GM19043 (cell line): ENCODE measurements around the gene PCDH15.
"Not testable (repeated sequence)": the region's sequence is repeated elsewhere in the genome, so short reads cannot be mapped to it uniquely, and the experiment has no call there.

Source experiments
- ATAC-seq: cut with Tn5 transposase; IDR thresholded peaks from one replicate; pipeline ENCODE4 v1.9.1; 2021; ENCODE audit warnings: low read depth; ENCODE audit not compliant: unreplicated experiment

Gene PCDH15

DNA sequence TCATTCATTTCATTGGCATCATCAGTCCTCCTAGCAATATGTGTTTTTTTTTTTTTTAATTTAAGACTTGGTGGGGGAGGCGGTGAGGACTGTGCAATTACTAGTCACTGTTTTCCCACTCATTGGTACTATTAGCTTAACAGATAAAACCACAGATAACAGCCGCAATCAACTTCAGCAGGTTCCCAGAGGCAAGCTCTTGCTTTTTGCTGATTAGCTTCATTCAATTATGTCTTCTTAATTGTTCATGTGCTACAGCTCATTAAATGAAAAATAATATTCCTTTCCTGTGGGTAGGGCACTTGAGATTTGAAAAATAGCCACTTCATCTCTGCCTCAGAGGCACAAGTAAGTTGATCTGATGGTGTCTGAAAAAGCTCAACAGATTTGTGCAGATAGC, 215.5 kb downstream of the PCDH15 start:
- no peak for ATAC-seq

DNA sequence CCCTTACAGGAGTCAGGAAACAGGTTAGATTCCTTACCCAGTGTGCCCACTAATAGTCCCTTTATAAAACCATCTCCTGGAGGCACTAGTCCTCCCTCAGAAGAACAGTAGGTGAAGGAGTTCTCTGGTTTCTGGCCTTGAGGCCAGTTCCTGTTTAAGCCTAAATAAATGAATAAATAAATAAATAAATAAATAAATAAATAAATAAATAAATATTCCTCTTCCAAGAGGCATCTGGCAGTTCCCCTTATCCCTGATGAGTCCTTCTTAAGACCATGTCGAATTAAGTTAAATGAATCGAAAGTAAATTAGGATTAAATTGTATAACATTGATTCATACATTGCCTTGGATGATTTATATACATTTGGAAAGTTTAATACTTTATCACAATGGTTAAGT, 223.3 kb downstream of the PCDH15 start:
- no peak for ATAC-seq

DNA sequence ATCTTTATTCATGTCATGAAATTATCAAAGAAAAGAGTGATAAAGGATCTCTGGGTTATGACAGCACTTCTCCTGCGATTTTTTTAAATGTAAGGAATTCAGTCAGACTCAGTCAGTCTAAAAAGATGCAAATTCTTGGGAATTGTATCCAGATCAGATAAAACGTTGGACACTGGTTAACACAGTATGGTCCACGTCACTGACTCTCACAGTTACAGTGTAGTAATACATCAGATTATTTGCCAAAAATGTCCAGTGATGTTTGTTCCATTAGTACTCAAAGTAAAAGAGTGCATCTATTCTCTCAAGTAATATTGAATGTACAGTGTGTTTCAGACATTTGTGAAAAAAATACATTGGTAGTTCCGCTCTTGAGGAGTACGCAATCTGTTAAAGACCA, 224.5 kb downstream of the PCDH15 start:
- no peak for ATAC-seq

DNA sequence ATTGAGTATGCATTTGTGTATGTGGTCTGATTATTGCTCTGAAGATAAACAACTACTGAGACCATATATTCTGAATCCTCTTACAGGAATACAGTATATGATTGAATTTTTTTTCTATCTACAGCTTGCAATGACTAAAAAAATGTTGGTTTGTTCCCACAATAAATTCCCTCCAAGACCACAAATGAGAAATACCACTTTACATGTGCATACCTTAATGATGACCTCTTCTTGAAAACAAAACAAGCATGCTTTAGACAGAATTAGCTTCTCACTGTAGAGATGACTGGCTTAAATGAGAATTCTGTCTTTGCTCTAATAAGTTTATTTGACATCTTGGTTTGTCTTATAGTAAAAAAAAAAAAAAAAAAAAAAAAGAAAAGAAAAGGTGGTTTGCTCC, 241.5 kb downstream of the PCDH15 start:
- ATAC-seq = no peak

DNA sequence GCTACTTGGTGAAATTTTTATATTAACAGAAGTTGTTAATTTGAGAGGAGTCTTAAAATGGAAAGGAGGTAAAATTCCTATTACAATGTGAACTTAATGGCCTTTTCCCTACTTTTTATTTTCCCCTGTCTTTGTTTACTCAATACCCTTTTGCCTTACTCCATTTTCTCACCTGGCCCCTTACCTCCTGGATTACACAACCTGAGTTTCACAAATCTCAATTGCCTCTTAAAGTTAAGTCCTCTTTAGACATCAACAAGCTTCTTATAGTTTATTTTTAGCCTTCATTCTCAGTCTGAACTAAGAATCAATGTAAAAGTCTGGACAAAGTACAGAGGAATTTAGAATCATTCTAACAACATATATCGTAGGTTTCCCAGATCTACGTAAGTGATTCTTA, 247.0 kb downstream of the PCDH15 start:
- ATAC-seq = no peak

DNA sequence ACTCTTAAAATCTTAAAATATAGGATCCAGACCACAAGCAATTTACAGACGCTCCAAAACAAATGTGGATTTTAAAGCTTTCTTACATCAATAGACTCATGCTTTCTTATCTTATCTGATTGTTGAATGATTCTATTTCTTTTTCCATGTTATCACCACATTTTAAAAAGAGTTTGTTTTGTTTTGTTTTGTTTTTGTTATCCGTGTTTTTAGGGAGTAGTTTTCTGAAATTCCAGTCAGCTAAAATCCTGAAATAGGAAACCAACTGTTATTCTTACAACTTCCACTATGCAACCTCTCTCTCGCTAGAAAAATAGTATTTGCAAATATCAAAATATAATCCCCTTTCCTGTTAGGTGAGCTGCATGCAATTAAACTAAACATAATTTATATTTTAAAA, 251.0 kb downstream of the PCDH15 start:
- ATAC-seq = no peak

DNA sequence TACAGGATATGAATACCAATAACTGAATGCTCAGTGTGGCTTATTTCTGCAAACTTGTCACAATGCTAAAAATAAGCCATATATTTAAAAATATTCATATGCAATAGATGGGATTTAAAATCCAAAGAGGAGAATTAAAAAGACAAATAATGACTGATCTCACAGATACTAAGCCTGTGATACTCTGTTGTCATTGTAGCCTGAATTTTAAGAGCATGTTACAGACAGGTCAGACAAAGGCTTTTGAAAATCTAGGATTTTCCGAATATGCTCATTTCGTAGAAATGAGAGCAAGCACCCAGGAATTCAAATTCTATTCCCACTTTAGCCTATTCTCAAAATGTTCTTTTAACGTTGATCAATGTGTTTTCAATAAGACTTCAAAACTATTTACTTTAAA, 269.7 kb downstream of the PCDH15 start:
- ATAC-seq = no peak

DNA sequence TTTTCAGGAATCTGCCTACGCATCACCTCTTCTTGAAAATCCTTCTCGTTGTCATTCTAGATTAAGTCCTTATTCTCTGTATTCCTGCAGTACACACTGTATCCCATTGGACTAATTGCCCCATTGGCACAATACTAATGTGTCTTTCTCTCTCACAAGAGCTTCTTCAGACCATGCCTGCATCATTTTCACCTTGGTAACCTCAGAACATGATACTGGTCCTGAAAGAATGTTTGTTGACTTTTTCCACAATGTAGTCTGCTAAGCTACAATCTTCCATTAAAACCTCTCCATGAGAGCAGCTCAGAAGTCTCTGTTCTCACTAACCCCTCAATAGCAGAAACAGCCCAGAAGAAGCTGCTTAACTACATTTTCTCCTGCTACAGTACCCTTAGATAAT, 270.7 kb downstream of the PCDH15 start:
- no peak for ATAC-seq

DNA sequence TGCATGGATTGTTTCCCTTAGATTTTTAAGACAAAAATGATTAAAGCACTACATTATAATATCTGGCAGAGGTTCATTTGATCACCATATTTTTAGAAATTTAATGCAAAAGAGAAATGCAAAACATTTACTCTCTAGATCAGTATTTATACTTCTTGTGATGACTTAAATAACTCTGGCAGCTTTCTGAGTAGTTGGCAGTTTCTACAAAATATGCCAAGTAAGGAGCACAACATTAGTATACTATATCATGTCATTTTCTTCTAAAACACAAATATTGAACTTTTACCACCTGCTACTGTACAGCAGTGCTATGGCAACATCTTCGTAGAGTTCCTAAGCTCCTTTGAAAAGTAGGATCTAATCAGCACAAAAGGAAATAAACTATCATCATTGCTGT, 275.2 kb downstream of the PCDH15 start:
- no peak for ATAC-seq

DNA sequence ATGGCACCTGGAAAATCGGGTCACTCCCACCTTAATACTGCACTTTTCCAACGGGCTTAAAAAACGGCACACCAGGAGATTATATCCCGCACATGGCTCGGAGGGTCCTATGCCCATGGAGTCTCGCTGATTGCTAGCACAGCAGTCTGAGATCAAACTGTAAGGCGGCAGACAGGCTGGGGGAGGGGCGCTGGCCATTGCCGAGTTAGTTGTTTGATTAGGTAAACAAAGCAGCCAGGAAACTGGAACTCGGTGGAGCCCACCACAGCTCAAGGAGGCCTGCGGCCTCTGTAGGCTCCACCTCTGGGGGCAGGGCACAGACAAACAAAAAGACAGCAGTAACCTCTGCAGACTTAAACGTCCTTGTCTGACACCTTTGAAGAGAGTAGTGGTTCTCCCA, 285.8 kb downstream of the PCDH15 start:
- ATAC-seq = not testable (repeated sequence)

DNA sequence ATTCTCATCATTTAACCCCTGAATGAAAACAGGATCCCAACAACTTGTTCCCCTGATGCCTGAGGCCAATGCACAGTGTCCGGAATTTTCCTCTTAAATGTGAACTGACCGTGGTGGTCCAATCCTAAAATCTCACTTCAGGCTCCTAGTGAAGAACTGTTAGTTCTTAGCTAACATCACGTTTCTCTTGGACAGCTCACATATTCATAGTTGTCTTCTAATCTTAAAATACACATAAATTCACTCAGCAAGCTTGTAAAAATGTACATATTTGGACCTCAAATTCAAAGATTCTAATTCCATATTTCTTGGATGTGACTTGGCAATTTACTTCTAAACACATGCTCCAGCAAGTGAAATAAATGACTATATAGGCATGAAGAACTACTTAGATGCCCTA, 297.2 kb downstream of the PCDH15 start:
- ATAC-seq = no peak

DNA sequence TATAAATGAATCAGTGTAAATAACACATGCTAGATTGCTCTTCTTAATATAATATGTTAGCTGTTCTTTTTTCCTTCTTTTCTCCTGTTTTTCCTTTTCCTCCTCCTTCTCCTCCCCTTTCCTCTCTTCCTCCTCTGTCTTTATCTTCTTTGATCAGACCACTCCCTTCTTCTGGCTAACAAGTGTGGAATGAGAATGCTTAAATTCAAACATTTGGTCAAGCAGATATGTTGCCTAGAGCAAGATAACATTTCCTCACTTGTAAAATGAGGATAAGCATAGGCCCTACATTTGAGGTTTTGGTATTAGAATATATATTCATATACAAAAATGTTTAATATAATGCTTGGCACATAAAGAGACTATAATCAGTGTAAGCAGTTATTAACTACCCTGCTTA, 299.1 kb downstream of the PCDH15 start:
- ATAC-seq = no peak

DNA sequence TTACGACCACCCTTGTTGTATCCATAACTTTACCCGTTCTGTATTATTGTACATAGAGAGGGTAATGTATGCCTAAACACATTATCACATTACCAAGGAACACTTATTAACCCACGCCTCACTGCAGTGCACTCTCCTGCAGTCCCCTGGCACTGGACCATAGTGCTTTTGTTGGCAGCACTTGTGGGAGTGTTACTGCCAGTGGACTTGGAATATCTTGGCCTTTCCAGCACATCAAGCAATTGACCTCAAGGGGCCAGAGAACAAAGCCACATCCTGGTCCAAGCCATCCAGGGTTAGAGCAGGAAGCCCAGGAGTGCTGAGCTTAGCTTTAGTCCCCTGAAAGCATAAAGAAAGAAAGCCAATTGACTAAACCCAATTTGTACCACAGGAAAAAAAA, 304.2 kb downstream of the PCDH15 start:
- no peak for ATAC-seq

DNA sequence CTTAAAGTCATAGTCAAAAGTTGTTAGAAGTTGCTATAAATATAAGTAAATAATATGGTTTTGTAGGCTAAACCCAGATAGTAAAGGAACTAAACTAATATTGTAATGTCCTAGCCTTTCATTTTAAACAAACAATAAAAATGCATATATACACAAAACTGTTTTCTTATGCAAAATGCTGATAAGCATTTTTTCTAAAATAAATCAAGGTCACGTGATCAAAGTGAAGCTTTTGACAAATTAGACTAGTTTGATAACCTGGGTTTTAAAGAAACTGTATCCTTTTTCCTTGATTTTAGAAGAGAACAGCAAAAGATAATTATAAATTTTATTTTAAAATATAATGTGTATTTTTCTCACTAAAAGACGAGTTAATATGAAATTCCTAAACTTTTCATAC, 313.3 kb downstream of the PCDH15 start:
- no peak for ATAC-seq

DNA sequence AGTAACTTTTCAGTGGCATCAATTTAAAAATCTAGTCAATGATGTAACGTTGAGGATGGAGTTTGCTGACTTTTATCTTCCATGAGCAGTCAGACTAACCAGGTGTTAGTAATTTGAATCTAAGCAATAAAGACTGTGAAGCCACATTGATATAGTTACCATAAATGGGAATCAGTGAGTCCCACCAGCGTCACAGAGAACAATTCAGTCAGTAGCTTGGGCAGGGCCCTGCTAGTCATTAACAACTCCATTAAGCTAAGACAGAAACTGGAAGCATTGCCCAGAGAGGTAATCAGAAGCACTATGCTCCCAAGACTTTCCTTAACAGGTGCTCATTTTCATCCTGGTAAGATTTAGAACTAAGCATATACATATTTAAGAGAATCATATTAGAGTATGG, 315.1 kb downstream of the PCDH15 start:
- no peak for ATAC-seq

DNA sequence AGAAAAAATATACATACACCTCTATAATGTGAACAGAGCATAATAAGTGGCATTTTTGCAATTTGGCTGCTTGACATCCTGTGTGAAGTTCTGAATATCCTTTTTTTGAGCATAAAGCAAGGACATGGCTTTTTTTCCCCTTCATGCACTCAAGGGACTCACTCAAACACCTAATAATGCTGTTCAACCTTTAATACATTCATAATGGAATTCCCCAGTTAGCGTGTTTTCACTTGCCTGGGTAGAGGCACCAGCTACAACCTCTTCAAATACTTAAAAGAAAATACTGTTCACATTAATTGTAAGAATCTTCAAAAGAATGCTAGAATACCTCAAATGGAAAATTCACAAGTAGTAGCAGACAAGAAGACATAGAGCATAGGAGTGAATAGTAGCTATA, 316.8 kb downstream of the PCDH15 start:
- no peak for ATAC-seq

DNA sequence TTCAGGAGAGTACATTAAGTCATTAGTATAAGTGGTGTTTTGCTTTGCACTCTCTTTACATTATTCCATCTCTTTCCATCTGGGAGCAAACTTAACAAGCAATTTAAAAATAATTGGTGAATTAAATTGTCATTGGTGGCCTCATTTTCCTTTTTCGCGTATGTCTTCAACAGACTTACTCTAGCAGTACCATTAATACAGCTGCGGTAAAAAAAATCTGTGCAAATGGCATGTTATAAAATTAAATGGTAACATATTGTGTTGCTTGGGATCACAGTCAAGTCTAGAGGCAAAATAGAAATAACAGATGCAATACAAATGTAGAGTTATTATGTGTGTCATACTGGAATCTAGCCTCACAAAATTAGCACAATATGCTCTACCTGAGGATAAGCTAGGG, 322.4 kb downstream of the PCDH15 start:
- ATAC-seq = no peak

DNA sequence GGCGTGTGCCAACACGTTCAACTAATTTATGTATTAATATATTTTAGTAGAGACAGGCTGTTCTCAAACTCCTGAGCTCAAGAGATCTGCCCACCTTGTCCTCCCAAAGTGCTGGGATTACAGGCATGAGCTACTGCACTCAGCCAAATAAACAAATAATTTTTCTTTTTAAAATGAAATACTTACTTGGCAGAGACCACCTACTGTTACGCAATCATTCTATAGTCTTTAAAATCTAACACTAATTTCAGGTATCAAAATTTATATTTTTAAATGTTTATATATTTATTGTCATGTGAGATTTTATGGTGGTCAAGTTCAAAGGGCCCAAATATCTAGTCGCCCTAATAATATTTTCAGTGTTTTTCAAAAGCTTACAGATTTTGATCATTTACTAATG, 323.3 kb downstream of the PCDH15 start:
- no peak for ATAC-seq

DNA sequence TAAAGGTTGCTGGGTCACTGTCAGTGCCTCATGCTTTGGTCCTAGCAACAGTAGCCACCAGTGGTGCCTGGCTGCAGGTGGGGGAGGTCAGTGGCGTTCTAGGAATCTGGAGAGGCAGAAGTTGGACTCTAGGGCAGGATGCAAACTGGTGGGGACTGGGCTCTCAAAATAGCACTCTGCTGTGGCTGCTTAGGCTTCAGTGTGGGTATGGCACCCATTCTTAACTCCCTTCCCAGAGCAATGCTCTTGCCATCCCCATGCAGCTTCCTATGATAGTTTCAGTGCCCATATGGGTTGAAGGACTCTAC, 330.8 kb downstream of the PCDH15 start:
- ATAC-seq = no peak

DNA sequence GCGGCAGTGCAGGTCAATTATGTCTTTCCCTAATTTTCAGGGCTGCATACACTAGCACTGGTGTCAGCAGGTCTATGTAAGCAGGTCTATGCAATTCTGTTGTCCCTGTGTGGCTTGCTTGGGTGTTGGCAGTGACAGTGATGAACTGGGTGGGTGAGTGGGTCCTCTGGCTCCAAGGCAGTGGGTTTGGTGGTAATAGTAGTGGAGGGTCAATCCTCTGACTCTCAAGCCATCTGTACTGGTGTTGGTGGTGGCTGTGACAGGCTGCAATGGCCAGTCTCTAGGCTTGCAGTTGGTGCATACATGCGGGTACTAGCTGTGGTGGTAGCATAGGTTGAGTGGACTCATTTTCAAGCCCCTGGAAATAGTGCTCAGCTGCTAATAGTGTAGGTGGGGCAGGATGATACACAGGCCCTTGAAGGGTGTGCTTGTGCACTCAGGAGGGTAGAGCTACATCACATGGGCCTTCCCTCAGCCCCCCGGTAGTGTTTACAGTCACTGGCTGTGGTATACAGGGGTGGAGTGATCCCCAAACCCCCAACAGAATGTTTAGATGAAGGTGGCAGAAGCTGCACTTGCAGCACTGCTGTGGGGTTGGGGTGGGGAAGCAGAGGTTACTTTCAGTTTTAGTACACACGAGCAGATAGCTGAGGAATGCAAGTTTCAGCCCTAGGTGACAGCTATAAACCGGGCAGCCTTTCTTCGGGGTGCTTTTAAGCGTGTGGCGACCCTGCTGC, 331.3 kb downstream of the PCDH15 start:
- no peak for ATAC-seq

DNA sequence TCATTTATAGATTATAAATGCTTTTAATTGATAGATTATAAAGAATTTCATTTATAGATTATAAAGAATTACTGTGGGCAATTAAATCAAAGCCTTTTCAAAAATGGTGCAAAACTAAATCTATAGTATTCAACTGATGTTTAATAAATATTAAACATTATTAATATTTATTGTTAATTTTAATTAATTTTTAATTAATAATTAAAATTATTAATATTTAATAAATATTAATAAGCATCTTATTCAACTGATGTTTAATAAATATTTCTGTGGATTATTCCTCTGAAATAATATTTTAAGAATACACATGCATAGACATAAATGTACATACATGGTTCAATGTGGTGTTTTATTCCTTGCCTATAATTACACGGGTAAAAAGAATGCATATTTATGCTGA, 346.8 kb downstream of the PCDH15 start:
- no peak for ATAC-seq

DNA sequence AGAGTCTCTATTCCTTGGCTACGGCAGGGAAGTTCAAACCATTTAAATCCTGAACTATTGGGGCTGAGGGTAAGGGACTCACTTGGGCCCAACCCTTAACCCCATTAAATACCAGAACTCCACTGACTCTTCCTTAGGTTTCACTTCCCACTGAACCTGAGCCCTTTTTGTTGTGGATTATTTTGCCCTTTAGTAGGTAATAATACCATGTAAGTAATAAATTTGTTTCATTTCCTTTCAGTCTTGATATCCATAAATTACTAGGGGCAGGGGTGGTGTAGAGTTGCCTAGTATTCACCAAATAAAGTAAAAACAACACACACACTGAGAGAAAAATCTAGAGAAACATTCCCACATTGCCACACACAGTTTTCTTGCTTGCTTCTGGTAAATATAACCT, 352.0 kb downstream of the PCDH15 start:
- no peak for ATAC-seq

DNA sequence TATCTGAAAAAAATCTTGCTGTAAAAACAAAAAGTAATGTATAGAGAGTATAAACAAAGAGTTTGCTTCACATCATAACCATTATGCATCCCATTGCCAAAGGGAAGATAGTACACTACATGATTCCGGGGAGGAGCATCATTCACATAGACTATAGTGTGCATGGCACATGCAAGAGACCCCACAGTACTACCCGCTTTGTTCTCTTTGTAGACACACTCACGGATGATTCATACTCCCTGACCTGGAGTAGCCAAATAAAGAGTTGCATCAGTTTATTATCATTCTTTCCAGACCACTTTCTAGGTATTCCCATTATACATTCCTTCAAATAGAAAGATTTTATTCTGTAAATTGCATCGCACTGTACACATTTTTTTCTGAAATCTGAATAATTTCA, 356.9 kb downstream of the PCDH15 start:
- no peak for ATAC-seq
